ENCODE results near the gene SYNGR3. TPM values are rescaled to one million over a fixed set of nuclear protein-coding genes. Genes with fewer than 3 reads are reported as not detected.
A peak's percentile ranks its signal among the peaks of the same experiment; 100 is the strongest.

Gene SYNGR3, protein sequence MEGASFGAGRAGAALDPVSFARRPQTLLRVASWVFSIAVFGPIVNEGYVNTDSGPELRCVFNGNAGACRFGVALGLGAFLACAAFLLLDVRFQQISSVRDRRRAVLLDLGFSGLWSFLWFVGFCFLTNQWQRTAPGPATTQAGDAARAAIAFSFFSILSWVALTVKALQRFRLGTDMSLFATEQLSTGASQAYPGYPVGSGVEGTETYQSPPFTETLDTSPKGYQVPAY
- 1 to 10 TPM in 3 of 9 donors, under 1 TPM in 6; 0.19 to 1.3 (median 0.86) TPM for total RNA-seq
- 1 to 10 TPM in 1 of 2 donors, under 1 TPM in 1; 0.53 to 2.7 TPM for polyA plus RNA-seq
- long read RNA-seq, donor 1, result 0 reads
- long read RNA-seq, donor 2, partial matches to known transcripts, result 0 of 4 reads
- long read RNA-seq, donor 2, other reads (novel, unspliced or antisense), result 1 of 4 reads
- long read RNA-seq, donor 3, partial matches to known transcripts, result 0 of 2 reads
- long read RNA-seq, donor 3, other reads (novel, unspliced or antisense), result 0 of 2 reads

DNA sequence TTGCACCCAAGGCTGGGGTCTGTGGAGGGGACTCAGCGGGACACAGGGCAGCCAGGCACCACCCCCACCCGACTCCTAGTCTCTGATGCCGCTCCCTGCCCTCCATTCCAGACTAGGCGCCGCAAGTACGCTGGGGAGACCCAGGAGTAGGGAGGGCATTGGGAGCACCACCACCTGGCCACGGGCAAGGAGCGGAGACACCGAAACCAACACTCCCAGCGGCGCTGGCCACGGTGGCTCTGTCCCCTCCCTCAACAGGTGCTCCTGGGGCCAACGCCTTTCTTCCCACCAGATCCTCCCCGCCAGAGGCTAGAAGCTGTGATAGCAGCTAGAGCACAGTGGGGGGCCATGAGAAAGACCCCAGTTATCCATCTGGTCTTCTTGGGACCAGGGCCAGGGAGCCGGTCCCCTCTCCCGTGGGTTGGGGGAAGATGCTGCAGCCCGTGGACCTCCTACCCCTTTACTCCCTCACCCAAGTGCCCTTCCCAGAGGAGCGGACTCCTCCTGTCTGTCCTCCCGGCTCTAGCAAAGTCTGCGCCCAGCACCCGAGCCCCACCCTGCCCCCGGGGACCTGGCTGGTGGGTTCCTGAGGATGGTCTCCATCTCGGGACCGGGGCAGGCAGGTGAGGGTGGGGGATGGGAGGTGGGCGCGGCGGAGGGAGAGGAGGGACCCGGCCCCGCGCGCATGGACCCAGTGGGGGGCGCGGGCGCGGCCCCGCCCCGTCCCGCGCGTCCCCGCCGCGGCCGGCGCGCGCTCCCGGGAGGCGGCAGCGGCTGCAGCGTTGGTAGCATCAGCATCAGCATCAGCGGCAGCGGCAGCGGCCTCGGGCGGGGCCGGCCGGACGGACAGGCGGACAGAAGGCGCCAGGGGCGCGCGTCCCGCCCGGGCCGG is at the start of gene SYNGR3:
SYNGR3 (plus strand) TSS at position 762 of the 892 bp plus-strand sequence. CDS start 133 bp downstream, outside the sequence.
- TF ChIP-seq, protein P1, sequence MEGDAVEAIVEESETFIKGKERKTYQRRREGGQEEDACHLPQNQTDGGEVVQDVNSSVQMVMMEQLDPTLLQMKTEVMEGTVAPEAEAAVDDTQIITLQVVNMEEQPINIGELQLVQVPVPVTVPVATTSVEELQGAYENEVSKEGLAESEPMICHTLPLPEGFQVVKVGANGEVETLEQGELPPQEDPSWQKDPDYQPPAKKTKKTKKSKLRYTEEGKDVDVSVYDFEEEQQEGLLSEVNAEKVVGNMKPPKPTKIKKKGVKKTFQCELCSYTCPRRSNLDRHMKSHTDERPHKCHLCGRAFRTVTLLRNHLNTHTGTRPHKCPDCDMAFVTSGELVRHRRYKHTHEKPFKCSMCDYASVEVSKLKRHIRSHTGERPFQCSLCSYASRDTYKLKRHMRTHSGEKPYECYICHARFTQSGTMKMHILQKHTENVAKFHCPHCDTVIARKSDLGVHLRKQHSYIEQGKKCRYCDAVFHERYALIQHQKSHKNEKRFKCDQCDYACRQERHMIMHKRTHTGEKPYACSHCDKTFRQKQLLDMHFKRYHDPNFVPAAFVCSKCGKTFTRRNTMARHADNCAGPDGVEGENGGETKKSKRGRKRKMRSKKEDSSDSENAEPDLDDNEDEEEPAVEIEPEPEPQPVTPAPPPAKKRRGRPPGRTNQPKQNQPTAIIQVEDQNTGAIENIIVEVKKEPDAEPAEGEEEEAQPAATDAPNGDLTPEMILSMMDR (IDR thresholded peaks at IDR 0.05), result no peak
- TF ChIP-seq POLR2A (IDR thresholded peaks at IDR 0.05), result no peak
- Histone ChIP-seq H3K27ac (no peak within 1 kb of the TSS), H3K36me3 (peaks cover 0 to 20% (median 13%) of the 10 kb centered on the region in 9 donors), H3K4me3 (peak within 1 kb of the TSS in 7 of 12 donors; percentile 13 to 59 (median 30)), H3K4me1 (peaks cover 8 to 47% (median 27%) of the 10 kb centered on the region in 12 donors), H3K27me3 (peaks cover 11 to 39% (median 30%) of the 10 kb centered on the region in 9 donors), H3K9me3 (no peaks in the 10 kb centered on the region)
- DNase-seq, result no peak
- intact Hi-C loops (cut with DNase I), result loop anchor here in 1 of 10 donors (10.0 kb wide), 1 partner anchor 125 kb away; no protein-coding TSS in a partner anchor
- 5 to 21% (median 10%) methylated on average over 15 to 67 of the region's 67 CpGs for WGBS, 4 donors
- no peak for ATAC-seq

DNA sequence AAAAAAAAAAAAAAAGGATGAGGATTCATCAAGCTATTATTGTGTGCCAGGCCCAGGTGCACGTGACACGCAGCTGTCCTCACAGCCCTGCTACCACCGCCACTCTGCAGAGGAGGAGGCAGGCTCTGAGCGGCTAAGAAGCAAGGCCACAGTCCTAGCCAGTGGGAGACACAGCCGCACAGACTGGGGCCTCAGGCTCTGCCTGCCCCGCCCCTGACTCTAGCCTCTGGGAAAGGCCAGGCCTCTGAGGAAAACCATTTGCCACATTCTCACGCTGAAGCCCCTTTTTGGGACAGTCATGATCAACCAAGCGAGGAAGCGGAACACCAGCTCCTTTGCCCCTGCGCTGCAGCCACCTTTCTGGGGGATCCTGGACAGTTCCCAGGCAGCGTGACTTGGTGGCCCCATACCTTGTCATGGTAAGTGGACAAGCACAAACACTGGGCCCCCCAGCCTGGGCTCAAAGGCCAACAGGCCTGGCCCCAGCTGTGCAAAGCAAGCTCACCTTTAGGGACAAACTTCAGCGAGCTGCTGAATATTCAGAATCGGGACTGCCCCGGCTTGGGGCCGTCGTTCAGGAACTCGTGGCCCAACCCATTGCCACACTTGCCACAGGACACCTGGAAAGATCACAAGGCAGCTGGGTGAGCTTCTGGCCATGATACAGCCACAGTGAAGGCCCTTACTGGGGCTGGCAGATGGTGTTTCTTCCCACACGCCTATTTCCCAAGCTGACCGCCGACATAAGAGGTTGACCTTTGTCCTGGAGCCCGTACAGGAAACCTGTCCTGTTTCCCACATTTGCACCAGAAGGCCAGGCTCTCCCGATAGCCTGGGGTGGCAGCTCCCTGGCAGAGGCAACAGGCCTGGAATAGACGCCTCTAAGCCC is 49.3 kb upstream of the SYNGR3 start:
- WGBS, 4 donors, result 89 to 93% (median 91%) methylated on average over 23 of the region's 23 CpGs
- TF ChIP-seq, protein P1 (IDR thresholded peaks at IDR 0.05), result no peak
- TF ChIP-seq POLR2A (IDR thresholded peaks at IDR 0.05), result no peak
- intact Hi-C loops (cut with DNase I), result loop anchor here in 1 of 10 donors (5.0 kb wide), 1 partner anchor 158 kb away; the partner anchor contains the start of genes NUBP2 and SPSB3

DNA sequence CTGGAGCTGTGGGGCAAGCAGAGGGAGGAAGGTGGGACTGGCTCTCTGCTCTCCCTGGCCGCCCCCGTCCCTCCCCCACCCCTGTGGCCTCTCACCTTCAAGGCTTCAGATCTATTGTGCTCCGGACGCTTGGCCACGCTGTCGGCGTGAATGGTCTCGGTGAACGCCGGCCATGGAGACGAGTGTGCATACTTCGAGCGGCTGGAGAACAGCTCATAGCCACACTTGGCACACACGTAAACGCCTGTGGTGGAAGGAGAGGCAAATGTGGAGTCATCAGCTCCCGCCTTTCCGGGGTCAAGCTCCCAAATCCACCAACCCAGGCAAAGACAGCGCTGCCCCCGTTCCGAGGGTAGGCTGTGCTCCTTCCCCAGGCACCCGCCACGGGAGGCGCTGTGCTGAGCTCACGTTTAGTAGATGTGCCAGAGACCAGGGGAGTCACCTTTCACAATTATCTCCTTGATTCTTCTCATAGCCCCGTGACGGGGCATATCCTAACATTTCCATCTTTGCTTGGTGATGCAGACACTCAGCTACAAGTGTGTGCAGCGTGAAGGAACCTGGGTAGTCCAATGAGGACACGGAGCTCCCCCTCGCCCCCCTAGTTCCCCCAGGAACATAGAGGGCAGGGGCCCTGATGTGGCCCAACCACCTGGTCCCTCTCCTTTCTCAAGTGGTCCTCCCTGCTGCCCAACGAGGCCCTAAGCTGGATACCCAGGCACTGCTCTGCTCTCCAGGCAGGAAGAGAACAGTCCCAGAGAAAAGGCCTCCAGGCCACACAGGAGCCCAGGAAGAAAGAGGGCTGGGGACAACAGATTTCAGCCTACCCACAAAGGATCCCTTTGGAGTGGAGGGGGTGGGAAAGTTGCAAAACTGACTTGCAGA is 48.4 kb upstream of the SYNGR3 start:
- WGBS, 4 donors, result 84 to 91% (median 86%) methylated on average over 29 to 30 of the region's 30 CpGs
- no peaks in the 10 kb centered on the region for H3K9me3 ChIP-seq
- H3K27me3 ChIP-seq, result no peaks in the 10 kb centered on the region
- ATAC-seq, result no peak
- H3K4me1 ChIP-seq, result peaks cover 0 to 35% (median 16%) of the 10 kb centered on the region in 12 donors
- TF ChIP-seq POLR2A (IDR thresholded peaks at IDR 0.05), result no peak
- TF ChIP-seq, protein P1 (IDR thresholded peaks at IDR 0.05), result peak in 2 of 12 donors; percentile 9 to 22
- peaks cover 0 to 46% (median 39%) of the 10 kb centered on the region in 9 donors for H3K36me3 ChIP-seq
- DNase-seq, result no peak
- peak overlapping the region in 7 of 12 donors; percentile 65 to 88 (median 82) for H3K4me3 ChIP-seq
- H3K27ac ChIP-seq, result peak overlapping the region in 11 of 12 donors; percentile 77 to 89 (median 81)
- intact Hi-C loops (cut with DNase I), result loop anchor here in 1 of 10 donors (5.0 kb wide), 1 partner anchor 159 kb away; the partner anchor contains the start of genes NUBP2 and SPSB3

More for the DNA sequence above, 49.3 kb upstream of the SYNGR3 start:
- Histone ChIP-seq H3K4me3 (peak overlapping the region in 1 of 12 donors; percentile 82), H3K9me3 (no peaks in the 10 kb centered on the region), H3K4me1 (peaks cover 0 to 35% (median 16%) of the 10 kb centered on the region in 12 donors), H3K36me3 (peaks cover 0 to 46% (median 39%) of the 10 kb centered on the region in 9 donors), H3K27me3 (no peaks in the 10 kb centered on the region), H3K27ac (no peak overlapping the region)
- no peak for DNase-seq
- no peak for ATAC-seq
